GM12878 (cell line): ENCODE data around the gene CACNA1H.

Experiments
- CTCF ChIP-seq, 3 experiments: IDR thresholded peaks in 2 of 3; conservative IDR thresholded peaks in 1 of 3; 2 replicates each; pipeline ENCODE4 v1.5.1; 2011; ENCODE audit warnings: low read depth in 3 of 3, low read length in 3 of 3, mild to moderate bottlenecking in 3 of 3, control low read depth in 2 of 3, moderate library complexity in 2 of 3, inconsistent platforms in 1 of 3, mixed read lengths in 1 of 3; ENCODE audit not compliant: control insufficient read depth in 2 of 3, insufficient read depth in 1 of 3; ENCODE audit errors: extremely low read depth in 1 of 3
- EZH2 ChIP-seq: IDR thresholded peaks from 2 replicates; pipeline ENCODE4 v1.6.1; 2012; ENCODE audit warnings: low read depth, mild to moderate bottlenecking, control low read depth, inconsistent platforms, low read length, borderline replicate concordance; ENCODE audit not compliant: control insufficient read depth
- SMC3 ChIP-seq: IDR thresholded peaks from 2 replicates; pipeline ENCODE4 v1.6.1; 2011; ENCODE audit warnings: low read length, improper control_type of control experiment, borderline replicate concordance

- no peak for TF ChIP-seq EZH2
- TF ChIP-seq CTCF (IDR thresholded peaks at IDR 0.05 in 2 of 3, conservative IDR thresholded peaks at IDR 0.05 in 1 of 3; ENCODE audit: control insufficient read depth in 2 of 3, extremely low read depth in 1 of 3, insufficient read depth in 1 of 3, low read depth in 3 of 3, low read length in 3 of 3) = no peak
- TF ChIP-seq SMC3 = no peak
These were observed 35.7 kb downstream of the CACNA1H start for GRCh38 chr16:1188432-1189189.
